Measurements from ENCODE around the gene B3GNT5. TPM values are rescaled to one million over a fixed set of nuclear protein-coding genes. Genes with fewer than 3 reads are reported as not detected.

Gene B3GNT5
- total and polyA plus RNA-seq, 9 of the 15 experiments (the other 6 are each of a cell fraction or from before 2014, with no cell fraction given) = 8.8 to 23.8 (median 14.4) TPM

DNA sequence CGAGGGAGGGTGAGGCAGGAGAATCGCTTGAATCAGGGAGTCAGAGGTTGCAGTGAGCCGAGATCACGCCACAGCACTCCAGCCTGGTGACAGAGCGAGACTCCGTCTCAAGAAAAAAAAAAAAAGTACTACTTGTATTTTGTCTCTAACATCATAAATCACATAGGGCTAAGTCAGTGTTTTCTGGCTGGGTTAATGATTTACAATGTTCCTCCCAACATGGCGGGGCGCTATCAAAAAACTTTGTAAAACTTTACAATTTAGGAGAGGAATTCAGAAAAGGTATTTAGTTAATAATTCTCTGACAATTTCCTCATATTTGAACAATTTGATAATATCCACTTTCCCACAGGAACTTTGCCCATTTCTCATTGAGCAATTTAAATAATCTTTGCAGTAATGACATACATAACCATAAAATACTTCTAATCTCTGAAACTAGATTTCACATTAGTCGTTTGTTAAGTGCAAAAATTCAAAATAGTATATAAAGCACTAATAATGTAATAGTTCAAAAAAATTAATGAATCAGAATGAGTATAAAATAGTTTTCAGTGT is 26.6 kb upstream of the B3GNT5 start:
- no peaks in the 10 kb centered on the region for H4K20me1 ChIP-seq (replicated peaks; ENCODE audit: control insufficient read depth, insufficient read depth, low read length)
- no peaks in the 10 kb centered on the region for H3K27me3 ChIP-seq (ENCODE audit: control insufficient read depth in 2 of 2, insufficient read depth in 2 of 2, low read length in 2 of 2)
- no TSS peak for BruUV-seq (replicated peaks)
- no peak overlapping the region for H3K9ac ChIP-seq (ENCODE audit: insufficient read depth in 1 of 2, low read depth in 2 of 2, low read length in 2 of 2)
- H3K4me1 ChIP-seq (replicated peaks in 1 of 2; ENCODE audit: control insufficient read depth in 2 of 2, insufficient read depth in 2 of 2, low read length in 2 of 2) = peaks cover 6 to 26% of the 10 kb centered on the region in 2 experiments; a peak in 4 of 5 replicates
- FAIRE-seq (no peak), DNase-seq (ENCODE audit: extremely low read depth in 1 of 4, low spot score in 3 of 4) (no peak), ATAC-seq (no peak)
- in situ Hi-C loops (cut with MboI) = no loop called here
- no peaks in the 10 kb centered on the region for H3K79me2 ChIP-seq (ENCODE audit: control insufficient read depth, insufficient read depth, low read length)
- TF ChIP-seq, protein P1, sequence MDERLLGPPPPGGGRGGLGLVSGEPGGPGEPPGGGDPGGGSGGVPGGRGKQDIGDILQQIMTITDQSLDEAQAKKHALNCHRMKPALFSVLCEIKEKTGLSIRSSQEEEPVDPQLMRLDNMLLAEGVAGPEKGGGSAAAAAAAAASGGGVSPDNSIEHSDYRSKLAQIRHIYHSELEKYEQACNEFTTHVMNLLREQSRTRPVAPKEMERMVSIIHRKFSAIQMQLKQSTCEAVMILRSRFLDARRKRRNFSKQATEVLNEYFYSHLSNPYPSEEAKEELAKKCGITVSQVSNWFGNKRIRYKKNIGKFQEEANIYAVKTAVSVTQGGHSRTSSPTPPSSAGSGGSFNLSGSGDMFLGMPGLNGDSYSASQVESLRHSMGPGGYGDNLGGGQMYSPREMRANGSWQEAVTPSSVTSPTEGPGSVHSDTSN (CRISPR knock-in tag; IDR thresholded peaks at IDR 0.05; ENCODE audit: low read depth) = no peak
- TF ChIP-seq, protein P1 (tag; conservative IDR thresholded peaks at IDR 0.05; ENCODE audit: low read depth) = peak; percentile 79
- TF ChIP-seq KLF13 (tag; IDR thresholded peaks at IDR 0.05; ENCODE audit: borderline replicate concordance, low read depth) = no peak
- TF ChIP-seq MEIS2 (IDR thresholded peaks at IDR 0.05; ENCODE audit: partially characterized antibody) = peak; percentile 51
- no peak for TF ChIP-seq ZNF165 (CRISPR knock-in tag; IDR thresholded peaks at IDR 0.05; ENCODE audit: borderline replicate concordance)
- TF ChIP-seq, protein P2, sequence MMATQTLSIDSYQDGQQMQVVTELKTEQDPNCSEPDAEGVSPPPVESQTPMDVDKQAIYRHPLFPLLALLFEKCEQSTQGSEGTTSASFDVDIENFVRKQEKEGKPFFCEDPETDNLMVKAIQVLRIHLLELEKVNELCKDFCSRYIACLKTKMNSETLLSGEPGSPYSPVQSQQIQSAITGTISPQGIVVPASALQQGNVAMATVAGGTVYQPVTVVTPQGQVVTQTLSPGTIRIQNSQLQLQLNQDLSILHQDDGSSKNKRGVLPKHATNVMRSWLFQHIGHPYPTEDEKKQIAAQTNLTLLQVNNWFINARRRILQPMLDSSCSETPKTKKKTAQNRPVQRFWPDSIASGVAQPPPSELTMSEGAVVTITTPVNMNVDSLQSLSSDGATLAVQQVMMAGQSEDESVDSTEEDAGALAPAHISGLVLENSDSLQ (IDR thresholded peaks at IDR 0.05) = peak; percentile 38; the same call in 1 of the 2 replicates
- H3K9me3 ChIP-seq (replicated peaks; ENCODE audit: control insufficient read depth, insufficient read depth, low read depth, low read length) = no peaks in the 10 kb centered on the region
- CTCF ChIA-PET (ENCODE audit: low intra/inter-chr PET ratio) = no interaction called here
- intact Hi-C loops (cut with micrococcal nuclease) = no loop called here
- no peaks in the 10 kb centered on the region for H3K9me1 ChIP-seq (ENCODE audit: control insufficient read depth, insufficient read depth, low read length)
- no peak overlapping the region for H3K27ac ChIP-seq (ENCODE audit: extremely low read depth, low read depth, low read length)
- POLR2A ChIA-PET = no interaction called here
- H3K4me3 ChIP-seq = no peak overlapping the region
- no peak overlapping the region for H3K4me2 ChIP-seq (ENCODE audit: insufficient read depth, low read length)
- WGBS (ENCODE audit: insufficient coverage, low coverage, missing lambda C conversion rate) = 69% methylated on average over 4 of the region's 9 CpGs
- H2AFZ ChIP-seq (ENCODE audit: low read depth, low read length) = no peak overlapping the region
- H3K36me3 ChIP-seq (ENCODE audit: control insufficient read depth, insufficient read depth, low read length) = no peaks in the 10 kb centered on the region
